Measurements from ENCODE around the gene CAPN14. TPM values are rescaled to one million over a fixed set of nuclear protein-coding genes. Genes with fewer than 3 reads are reported as not detected.

CAPN14 gene
- total and polyA plus RNA-seq, 7 experiments from 2014 or later = 0.16 to 0.92 (median 0.59) TPM

- Histone ChIP-seq H3K36me3 (ENCODE audit: control insufficient read depth in 2 of 3, insufficient read depth in 3 of 3, low read length in 3 of 3) (no peaks in the 10 kb centered on the region), H3K9me3 (ENCODE audit: control insufficient read depth in 2 of 3, low read length in 3 of 3) (no peaks in the 10 kb centered on the region), H3K27me3 (ENCODE audit: control insufficient read depth in 2 of 2, insufficient read depth in 2 of 2, low read length in 2 of 2) (no peaks in the 10 kb centered on the region), H3K4me1 (ENCODE audit: control insufficient read depth in 2 of 2, insufficient read depth in 2 of 2, low read length in 2 of 2) (peaks cover 4 to 14% of the 10 kb centered on the region in 2 donors), H3K27ac (ENCODE audit: low read depth, low read length) (no peak overlapping the region), H3K4me3 (ENCODE audit: low read length) (no peak overlapping the region)
- DNase-seq (no peak), ATAC-seq (no peak)
- Mint-ChIP-seq H3K4me1 (peaks cover 15 to 33% (median 28%) of the 10 kb centered on the region in 7 donors), H3K9me3 (peaks cover 0 to 3% (median 0%) of the 10 kb centered on the region in 11 donors), H3K27me3 (no peaks in the 10 kb centered on the region), H3K27ac (peak overlapping the region in 1 of 9 donors; percentile 40), H3K36me3 (no peaks in the 10 kb centered on the region), H3K4me3 (peak overlapping the region in 1 of 10 donors; percentile 16)
- ChIA-PET POLR2A (no interaction called here), CTCF (no interaction called here)
- intact Hi-C loops (cut with micrococcal nuclease) = no loop called here
These were observed 20.2 kb upstream of the CAPN14 start for GRCh38 chr2:31237348-31238017.

- Histone ChIP-seq H3K36me3 (ENCODE audit: control insufficient read depth in 2 of 3, insufficient read depth in 3 of 3, low read length in 3 of 3) (no peaks in the 10 kb centered on the region), H3K9me3 (ENCODE audit: control insufficient read depth in 2 of 3, low read length in 3 of 3) (no peaks in the 10 kb centered on the region), H3K27ac (ENCODE audit: low read depth, low read length) (no peak overlapping the region), H3K27me3 (ENCODE audit: control insufficient read depth in 2 of 2, insufficient read depth in 2 of 2, low read length in 2 of 2) (no peaks in the 10 kb centered on the region), H3K4me3 (ENCODE audit: low read length) (no peak overlapping the region), H3K4me1 (ENCODE audit: control insufficient read depth in 2 of 2, insufficient read depth in 2 of 2, low read length in 2 of 2) (peaks cover 4 to 14% of the 10 kb centered on the region in 2 donors)
- Mint-ChIP-seq H3K4me1 (peaks cover 15 to 33% (median 28%) of the 10 kb centered on the region in 7 donors), H3K36me3 (no peaks in the 10 kb centered on the region), H3K4me3 (peak overlapping the region in 2 of 10 donors; percentile 8 to 45), H3K9me3 (peaks cover 0 to 3% (median 0%) of the 10 kb centered on the region in 11 donors), H3K27me3 (peaks cover 0 to 4% (median 0%) of the 10 kb centered on the region in 5 donors), H3K27ac (peak overlapping the region in 6 of 9 donors; percentile 15 to 77 (median 53))
- intact Hi-C loops (cut with micrococcal nuclease) = no loop called here
- ChIA-PET CTCF (no interaction called here), POLR2A (no interaction called here)
- ATAC-seq = no peak
- DNase-seq = no peak
These were observed 19.3 kb upstream of the CAPN14 start for GRCh38 chr2:31236433-31237205.

GRCh38 chr2:31235504-31235902, 18.2 kb upstream of the CAPN14 start:
- peak overlapping the region in 8 of 9 donors; percentile 34 to 75 (median 72) for H3K27ac Mint-ChIP-seq
- no peaks in the 10 kb centered on the region for H3K36me3 Mint-ChIP-seq
- Histone ChIP-seq H3K36me3 (ENCODE audit: control insufficient read depth in 2 of 3, insufficient read depth in 3 of 3, low read length in 3 of 3) (no peaks in the 10 kb centered on the region), H3K9me3 (ENCODE audit: control insufficient read depth in 2 of 3, low read length in 3 of 3) (no peaks in the 10 kb centered on the region), H3K27ac (ENCODE audit: low read depth, low read length) (no peak overlapping the region), H3K4me1 (ENCODE audit: control insufficient read depth in 2 of 2, insufficient read depth in 2 of 2, low read length in 2 of 2) (peaks cover 4 to 14% of the 10 kb centered on the region in 2 donors), H3K4me3 (ENCODE audit: low read length) (no peak overlapping the region), H3K27me3 (ENCODE audit: control insufficient read depth in 2 of 2, insufficient read depth in 2 of 2, low read length in 2 of 2) (no peaks in the 10 kb centered on the region)
- ATAC-seq (no peak), DNase-seq (no peak)
- POLR2A ChIA-PET = no interaction called here
- peak overlapping the region; percentile 69 to 89 (median 82) for H3K4me3 Mint-ChIP-seq
- H3K9me3 Mint-ChIP-seq = peaks cover 0 to 3% (median 0%) of the 10 kb centered on the region in 11 donors
- peaks cover 0 to 14% (median 0%) of the 10 kb centered on the region in 5 donors for H3K27me3 Mint-ChIP-seq
- H3K4me1 Mint-ChIP-seq = peaks cover 12 to 33% (median 28%) of the 10 kb centered on the region in 7 donors
- CTCF ChIA-PET = no interaction called here
- intact Hi-C loops (cut with micrococcal nuclease) = loop anchor here in 1 of 2 donors (2.0 kb wide), 1 partner anchor 89 kb away; no protein-coding TSS in a partner anchor

GRCh38 chr2:31234683-31235503, 17.6 kb upstream of the CAPN14 start:
- POLR2A ChIA-PET = no interaction called here
- H3K9me3 Mint-ChIP-seq = peaks cover 0 to 3% (median 0%) of the 10 kb centered on the region in 11 donors
- peak overlapping the region; percentile 69 to 89 (median 82) for H3K4me3 Mint-ChIP-seq
- H3K4me1 Mint-ChIP-seq = peaks cover 8 to 33% (median 25%) of the 10 kb centered on the region in 7 donors
- peak overlapping the region in 8 of 9 donors; percentile 34 to 75 (median 72) for H3K27ac Mint-ChIP-seq
- H3K36me3 Mint-ChIP-seq = no peaks in the 10 kb centered on the region
- Histone ChIP-seq H3K9me3 (ENCODE audit: control insufficient read depth in 2 of 3, low read length in 3 of 3) (no peaks in the 10 kb centered on the region), H3K4me1 (ENCODE audit: control insufficient read depth in 2 of 2, insufficient read depth in 2 of 2, low read length in 2 of 2) (peaks cover 4 to 14% of the 10 kb centered on the region in 2 donors), H3K27me3 (ENCODE audit: control insufficient read depth in 2 of 2, insufficient read depth in 2 of 2, low read length in 2 of 2) (no peaks in the 10 kb centered on the region), H3K4me3 (ENCODE audit: low read length) (peak overlapping the region; percentile 75), H3K27ac (ENCODE audit: low read depth, low read length) (peak overlapping the region; percentile 32), H3K36me3 (ENCODE audit: control insufficient read depth in 2 of 3, insufficient read depth in 3 of 3, low read length in 3 of 3) (no peaks in the 10 kb centered on the region)
- ATAC-seq (no peak), DNase-seq (peak in 1 of 9 donors; percentile 5)
- CTCF ChIA-PET = no interaction called here
- intact Hi-C loops (cut with micrococcal nuclease) = loop anchor here (1.0 to 5.0 kb wide), 4 partner anchors 87 to 1089 kb away; no protein-coding TSS in a partner anchor
- peaks cover 0 to 19% (median 0%) of the 10 kb centered on the region in 5 donors for H3K27me3 Mint-ChIP-seq

- ATAC-seq = peak; percentile 95
- H3K4me3 Mint-ChIP-seq = peak within 1 kb of the TSS; percentile 74 to 89 (median 83)
- intact Hi-C loops (cut with micrococcal nuclease) = loop anchor here (1.0 to 5.0 kb wide), 5 partner anchors 88 to 1088 kb away; no protein-coding TSS in a partner anchor
- Histone ChIP-seq H3K4me1 (ENCODE audit: control insufficient read depth in 2 of 2, insufficient read depth in 2 of 2, low read length in 2 of 2) (peaks cover 4 to 14% of the 10 kb centered on the region in 2 donors), H3K9me3 (ENCODE audit: control insufficient read depth in 2 of 3, low read length in 3 of 3) (no peaks in the 10 kb centered on the region), H3K27me3 (ENCODE audit: control insufficient read depth in 2 of 2, insufficient read depth in 2 of 2, low read length in 2 of 2) (no peaks in the 10 kb centered on the region), H3K4me3 (ENCODE audit: low read length) (peak within 1 kb of the TSS; percentile 75), H3K27ac (ENCODE audit: low read depth, low read length) (peak within 1 kb of the TSS; percentile 32), H3K36me3 (ENCODE audit: control insufficient read depth in 2 of 3, insufficient read depth in 3 of 3, low read length in 3 of 3) (no peaks in the 10 kb centered on the region)
- peaks cover 0 to 22% (median 0%) of the 10 kb centered on the region in 5 donors for H3K27me3 Mint-ChIP-seq
- peak within 1 kb of the TSS; percentile 12 to 85 (median 72) for H3K27ac Mint-ChIP-seq
- peak; percentile 53 to 80 (median 67) for DNase-seq
- H3K36me3 Mint-ChIP-seq = no peaks in the 10 kb centered on the region
- peaks cover 8 to 33% (median 25%) of the 10 kb centered on the region in 7 donors for H3K4me1 Mint-ChIP-seq
- CTCF ChIA-PET = interaction anchor here (0.6 kb wide), 1 partner anchor 582 kb away, joined by 3 read pairs; no protein-coding TSS in a partner anchor
- POLR2A ChIA-PET = no interaction called here
- peaks cover 0 to 3% (median 0%) of the 10 kb centered on the region in 11 donors for H3K9me3 Mint-ChIP-seq
These were observed 16.7 kb upstream of the CAPN14 start, which contains the start of gene EHD3 for GRCh38 chr2:31233741-31234682. Gene EHD3 (plus strand): TSS chr2:31234152. CDS start chr2:31234622, 470 bp downstream.

Data from naive thymus-derived CD4-positive, alpha-beta T cell (primary cell).